Stimulated activated CD8-positive, alpha-beta memory T cell treated with anti-CD3 and anti-CD28 coated beads, Interleukin-15, amount 100 ng/mL, for 24 hours (primary cell): Measurements from ENCODE around the gene JAZF1.

Experiments used
- DNase-seq: peaks from one replicate; pipeline ENCODE4 v3.0.0-alpha.2; 2020; ENCODE audit warnings: low read depth

Gene JAZF1

DNA sequence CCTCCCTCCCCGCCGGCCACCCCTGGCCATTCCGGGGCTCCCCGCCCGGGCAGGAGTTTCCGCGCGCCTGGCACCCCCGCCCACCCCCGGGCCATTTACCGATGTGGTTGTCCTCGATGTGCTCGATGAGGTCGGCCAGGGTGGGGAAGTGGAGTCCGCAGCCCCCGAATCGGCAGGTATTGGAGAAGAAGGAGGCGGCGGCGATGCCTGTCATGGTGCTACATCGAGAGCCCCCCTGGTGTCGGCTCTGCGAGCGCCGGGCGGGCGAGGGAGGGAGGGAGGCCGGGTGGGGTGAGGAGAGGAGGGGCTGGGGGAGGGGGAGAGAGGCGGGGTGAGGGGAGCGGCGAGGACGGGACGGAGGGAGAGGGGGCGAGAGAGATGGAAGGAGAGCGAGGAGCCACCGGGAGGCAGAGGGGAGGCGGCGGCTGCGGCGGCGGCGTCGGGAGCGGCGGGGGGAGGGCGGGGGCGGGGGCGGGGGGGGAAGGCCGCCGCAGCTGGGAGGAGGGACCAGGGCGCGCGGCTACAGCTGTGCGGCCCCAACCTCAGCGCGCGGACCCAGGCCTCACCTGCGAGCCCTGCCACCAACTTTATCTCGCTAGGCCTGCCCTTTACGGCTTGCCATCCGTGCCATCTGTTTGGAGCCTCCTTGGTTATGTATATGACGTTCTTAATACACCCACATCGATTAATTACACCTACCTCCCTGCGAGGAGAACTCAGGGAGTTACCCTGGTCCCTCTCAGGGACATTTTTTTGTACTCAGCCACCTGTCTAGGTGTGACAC, at the start of gene JAZF1:
JAZF1 (minus strand) TSS at position 432 of the 784 bp plus-strand sequence.
- peak; percentile 21 for DNase-seq

DNA sequence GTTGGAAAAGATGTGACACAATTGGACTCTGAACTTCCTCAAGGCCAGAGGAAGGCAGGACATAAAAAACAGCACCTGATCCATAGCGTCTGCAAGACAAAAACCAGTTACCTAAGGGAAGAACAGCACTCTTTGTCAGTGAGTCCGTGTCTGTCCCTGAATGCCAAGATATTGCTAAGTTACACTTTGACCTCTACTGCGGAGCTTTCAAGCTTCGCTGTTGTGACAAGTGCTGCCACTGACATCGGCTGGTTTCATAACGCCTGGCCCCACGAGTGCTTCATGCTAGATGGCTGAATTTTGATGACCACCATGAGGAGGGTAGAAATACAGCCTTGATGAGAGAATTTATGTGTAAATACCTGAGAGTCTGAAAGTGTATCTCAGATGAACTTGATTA, 49.7 kb upstream of the JAZF1 start:
- no peak for DNase-seq

DNA sequence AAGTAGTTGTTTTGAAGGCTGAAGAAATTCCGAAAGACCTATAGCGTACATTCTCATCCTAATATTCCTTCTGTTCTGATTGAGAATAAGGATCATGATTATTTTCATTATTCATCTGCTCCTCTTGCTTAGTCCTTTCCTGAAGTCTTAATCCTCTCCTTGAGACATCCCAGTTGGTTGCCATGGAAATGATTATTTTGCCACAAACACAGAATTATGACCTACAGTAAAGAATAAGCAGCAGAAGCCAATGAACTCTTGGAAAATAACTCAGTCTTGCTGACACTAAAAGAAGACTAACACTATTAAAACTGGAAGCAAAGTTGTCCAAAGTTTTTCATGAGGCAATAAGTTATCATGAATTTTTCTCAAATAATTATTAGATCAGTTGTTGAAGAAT, 47.8 kb upstream of the JAZF1 start:
- no peak for DNase-seq

DNA sequence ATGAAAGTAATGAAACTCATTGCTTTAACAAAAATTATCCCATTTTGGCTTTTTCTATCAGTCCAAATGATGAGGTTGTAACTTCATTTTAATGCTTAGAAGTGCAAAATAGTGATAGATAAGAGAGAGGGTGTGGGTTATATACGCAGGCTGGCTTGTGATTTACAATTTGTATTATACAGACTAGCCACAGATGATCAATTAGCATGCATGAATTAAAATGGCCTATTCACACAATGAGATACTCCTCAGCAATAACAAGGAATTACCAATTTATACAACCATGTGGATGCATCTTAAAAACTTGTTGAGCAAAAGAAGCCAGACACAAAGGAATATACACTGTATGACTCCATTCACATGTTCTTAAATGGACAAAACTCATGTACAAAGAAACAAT, 45.4 kb upstream of the JAZF1 start:
- DNase-seq: no peak

DNA sequence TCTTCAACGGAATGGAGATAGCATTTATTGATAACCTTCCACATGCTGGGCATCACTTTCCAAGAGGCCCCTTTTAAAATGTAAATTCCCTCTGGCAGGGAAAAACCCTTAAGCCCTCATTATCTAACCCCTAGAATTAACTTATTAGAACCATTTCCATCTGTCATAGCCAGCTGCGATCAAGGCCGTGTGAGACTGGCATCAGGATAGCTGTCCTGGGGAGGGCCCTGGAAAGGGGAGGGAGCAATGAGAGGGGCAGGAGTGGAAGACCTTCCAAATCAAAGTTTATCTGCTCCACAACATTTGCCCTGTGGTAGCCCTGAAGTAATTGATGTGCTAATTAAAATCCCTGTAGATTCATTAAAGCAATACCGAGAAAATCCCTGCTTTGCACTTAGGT, 45.0 kb upstream of the JAZF1 start:
- DNase-seq: no peak

DNA sequence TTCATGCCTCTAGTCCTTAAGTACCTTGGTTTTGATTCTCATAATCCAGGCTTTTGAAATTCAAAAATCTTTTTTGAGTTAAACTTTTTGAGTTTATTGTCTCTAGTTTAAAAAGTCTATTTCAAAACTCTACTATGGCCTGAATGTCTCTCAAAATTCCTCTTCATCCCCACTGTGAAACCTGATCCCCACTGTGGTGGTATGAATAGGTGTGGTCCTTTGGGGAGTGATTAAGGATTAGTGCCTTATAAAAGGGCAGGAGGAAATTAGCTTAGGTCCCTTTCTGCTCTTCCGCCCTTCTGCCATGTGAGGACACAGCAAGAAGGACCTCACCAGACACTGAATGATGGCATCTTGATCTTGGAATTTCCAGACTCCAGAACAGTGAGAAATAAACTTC, 44.1 kb upstream of the JAZF1 start:
- no peak for DNase-seq

DNA sequence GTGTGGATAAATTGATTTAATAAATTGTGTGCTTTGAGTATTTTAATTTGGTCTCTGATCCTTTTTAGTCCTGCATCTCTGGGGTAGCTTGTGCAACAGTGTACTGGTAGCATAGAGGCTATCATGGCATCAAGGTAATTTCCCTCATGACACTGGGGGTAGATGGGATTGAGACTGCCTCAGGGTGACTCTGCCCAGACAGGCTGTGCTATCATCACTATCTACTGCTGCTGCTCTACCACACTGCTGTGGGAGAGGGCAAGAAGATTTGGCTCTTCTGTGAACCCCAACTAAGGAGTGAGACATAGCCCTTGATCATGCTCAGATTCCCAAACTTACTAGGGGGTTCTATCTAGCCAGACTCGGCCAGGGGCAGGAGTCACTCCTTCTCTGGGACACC, 43.6 kb upstream of the JAZF1 start:
- no peak for DNase-seq

DNA sequence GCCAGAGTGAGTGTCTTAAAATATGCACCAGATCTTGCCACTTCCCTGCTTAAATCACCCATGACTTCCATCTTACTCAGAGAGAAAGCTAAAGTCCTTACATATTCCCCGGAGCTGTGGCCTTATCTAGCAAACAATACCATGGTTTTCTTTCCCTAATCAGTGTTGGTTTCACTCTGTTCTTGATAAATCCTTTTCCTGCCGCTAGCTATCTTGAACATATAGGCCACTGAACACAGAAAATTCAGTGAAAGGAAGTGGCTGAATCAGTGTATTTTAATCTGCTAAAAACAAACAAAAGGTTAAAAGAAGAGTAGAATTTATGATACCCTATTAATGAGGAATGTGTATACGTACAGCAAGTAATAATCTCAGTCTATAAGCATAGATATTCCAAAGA, 42.0 kb upstream of the JAZF1 start:
- no peak for DNase-seq

DNA sequence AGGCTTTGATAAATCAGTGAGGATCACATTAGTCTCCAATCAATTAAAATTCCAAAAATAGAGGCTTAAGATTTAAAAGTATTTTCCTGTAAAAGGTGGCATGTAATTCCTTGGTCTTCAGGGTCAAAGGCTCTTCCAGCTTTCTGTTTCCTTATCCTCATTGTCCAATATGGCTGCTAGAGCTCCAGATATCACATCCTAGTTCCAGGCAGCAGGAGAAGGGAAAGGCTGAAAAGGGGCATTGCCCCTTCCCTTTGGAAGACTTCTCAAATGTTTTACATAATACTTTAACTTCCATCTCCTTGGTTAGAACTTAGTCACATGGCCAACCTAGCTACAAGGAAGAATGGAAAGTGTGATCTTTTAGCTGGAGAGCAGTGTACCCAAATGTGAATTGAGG, 39.2 kb upstream of the JAZF1 start:
- DNase-seq: no peak

DNA sequence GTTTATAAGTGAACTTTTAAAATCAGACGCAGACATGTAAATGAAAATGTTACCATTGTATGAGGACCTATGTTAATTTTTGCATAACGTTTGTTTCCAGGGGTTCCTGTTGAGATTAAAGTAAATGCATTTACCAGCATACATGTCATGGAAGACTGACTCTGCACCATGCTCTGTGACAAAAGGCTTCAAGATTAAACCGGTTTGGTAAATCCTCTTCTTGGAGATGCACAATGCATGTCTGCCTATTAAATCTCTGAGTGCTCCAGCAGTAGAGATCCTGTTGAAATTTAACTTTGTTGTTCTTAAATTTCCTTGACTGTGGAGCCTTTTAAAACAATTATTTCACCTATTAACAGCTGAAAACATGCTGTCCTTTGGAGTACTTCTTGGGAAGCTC, 36.5 kb upstream of the JAZF1 start:
- DNase-seq: no peak

DNA sequence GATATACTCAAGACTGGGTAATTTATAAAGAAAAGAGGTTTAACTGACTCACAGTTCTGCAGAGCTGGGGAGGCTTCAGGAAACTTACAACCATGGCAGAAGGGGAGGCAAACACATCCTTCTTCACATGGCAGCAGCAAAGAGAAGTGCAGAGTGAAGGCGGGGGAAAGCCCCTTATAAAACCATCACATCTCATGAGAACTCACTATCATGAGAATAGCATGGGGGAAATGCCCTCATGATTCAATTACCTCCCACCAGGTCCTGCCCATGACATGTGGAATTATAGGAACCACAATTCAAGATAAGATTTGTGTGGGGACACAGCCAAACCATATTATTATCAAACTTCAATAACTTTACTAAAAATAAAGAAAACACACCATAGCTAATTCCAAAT, 30.4 kb upstream of the JAZF1 start:
- DNase-seq: no peak

DNA sequence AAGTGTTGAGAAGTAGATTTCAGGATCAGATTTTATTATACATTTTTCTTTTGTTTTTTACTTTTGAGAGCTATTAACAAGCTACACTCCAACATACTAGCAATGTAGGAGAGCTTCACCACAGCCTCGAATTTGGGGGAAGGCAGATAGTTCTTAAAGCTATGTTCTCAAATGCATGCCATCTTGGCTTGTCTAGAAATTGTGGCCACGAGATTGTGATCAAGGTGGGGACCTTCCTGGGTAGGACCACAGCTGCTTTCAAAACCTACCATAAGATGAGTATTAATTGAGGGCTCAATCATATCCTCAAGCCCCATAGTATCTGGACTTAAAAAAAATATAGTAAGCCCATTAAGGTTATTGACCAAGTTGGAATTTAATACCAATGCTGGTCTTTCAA, 27.9 kb upstream of the JAZF1 start:
- DNase-seq: no peak

DNA sequence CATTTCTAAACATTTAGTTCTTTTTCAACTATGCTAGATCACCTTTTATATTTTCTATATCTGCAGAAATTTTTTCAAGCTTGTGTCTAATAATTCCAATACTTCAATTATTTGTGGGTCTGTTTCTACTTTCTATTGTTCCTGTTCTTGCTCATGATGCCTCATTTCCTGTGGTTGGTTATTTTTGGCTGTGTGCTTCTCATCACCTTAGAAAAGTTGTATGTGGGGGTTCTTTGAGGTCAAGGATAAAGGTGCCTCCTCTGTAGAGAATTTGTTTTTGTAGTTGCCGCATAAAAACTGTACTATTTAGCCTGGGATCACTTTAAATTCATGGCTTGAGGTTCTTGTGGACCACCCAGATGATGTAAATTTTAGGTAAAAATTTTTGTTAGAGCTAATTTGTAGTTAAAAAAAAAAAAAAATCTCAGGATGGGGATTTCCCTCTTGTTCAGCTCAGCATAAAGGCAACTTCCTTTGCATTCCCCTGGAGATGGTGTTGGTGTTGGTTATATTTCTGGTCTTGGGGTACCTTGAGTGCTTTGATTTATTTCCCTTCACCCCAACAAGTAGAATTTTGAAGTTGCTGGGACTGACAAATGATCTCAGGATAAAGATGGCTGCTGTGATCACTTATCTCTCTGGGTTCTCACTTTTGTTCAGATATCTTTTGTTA, 27.0 kb upstream of the JAZF1 start:
- no peak for DNase-seq

DNA sequence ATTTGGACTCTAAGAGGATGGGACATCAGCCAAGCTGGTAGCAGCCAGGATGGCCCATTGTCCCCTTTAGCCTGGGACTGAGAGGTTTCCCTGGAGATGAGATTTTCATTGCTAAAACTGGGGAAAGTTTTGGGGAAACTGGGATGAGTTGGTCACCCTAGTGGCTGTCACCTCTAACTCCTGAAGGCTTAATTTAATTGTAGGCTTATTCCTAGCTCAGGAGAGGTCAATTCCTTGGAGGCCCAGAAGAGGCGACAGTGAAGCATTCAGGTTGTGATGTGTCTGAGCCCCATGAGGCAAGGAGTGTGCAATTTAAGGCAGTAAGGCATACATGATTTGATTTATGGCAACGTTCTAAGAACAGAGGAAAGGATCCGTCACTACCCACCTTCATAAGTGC, 24.9 kb upstream of the JAZF1 start:
- no peak for DNase-seq

DNA sequence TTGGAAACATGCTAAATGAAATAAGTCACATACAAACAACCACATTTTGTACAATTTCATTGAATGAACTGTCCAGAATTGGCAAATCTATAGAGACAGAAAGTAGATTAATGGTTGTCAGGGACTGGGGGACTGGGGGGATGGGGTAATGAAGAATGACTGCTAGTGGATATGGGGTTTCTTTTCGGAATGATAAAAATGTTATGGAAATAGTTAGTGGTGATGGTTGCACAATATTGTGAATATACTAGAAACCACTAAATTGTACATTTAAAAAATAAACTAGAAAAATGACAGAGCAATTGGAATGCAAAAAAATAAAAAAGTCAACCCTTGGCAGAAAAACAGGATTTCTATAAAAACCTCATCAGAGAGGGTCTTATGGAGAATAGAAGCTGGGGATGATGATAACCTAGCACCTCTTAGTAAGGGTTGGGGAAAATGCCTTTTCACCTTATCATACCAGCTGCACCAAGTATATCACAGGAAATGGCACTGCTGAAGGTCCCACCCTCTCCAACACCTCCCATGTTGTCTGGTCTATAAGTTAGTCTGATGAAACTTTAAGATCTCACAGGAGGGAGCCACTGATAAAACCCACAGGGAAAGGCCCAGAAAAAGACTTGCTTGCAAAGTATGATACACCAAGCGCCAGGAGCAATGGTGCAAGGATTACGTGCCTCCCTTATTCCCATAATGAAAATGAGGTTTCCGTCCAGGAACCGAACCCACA, 23.1 kb upstream of the JAZF1 start:
- no peak for DNase-seq

DNA sequence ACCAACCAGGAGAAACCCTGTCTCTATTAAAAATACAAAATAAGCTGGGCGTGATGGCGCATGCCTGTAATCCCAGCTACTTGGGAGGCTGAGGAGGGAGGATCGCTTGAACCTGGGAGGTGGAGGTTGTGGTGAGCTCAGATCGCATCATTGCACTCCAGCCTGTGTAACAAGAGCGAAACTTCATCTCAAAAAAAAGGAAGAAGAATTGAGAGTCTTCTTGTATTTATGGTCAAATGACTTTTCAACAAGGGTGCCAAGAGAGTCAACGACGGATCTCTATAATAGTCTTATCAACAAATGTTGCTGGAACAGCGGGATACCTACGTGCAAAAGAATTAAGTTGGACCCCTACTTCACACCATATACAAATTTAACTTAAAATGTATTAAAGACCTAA, 21.6 kb upstream of the JAZF1 start:
- no peak for DNase-seq

DNA sequence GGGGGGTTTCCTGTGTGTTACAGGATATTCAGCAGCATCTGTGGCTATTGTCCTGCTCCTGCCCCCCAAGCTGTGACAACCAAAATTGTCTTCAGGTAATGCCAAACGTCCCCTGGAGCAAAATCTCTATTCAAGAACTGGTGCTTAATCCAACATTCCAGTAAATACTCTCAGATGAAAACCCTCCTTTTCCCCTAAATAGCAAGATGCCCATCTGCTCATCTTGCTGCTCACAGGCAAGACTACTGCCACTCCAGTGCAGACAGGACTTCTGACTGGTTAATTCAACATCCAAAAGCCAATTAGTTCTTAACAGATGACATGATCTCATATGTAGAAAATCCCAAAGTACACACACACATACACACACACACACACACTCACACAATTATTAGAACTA, 20.5 kb upstream of the JAZF1 start:
- no peak for DNase-seq

DNA sequence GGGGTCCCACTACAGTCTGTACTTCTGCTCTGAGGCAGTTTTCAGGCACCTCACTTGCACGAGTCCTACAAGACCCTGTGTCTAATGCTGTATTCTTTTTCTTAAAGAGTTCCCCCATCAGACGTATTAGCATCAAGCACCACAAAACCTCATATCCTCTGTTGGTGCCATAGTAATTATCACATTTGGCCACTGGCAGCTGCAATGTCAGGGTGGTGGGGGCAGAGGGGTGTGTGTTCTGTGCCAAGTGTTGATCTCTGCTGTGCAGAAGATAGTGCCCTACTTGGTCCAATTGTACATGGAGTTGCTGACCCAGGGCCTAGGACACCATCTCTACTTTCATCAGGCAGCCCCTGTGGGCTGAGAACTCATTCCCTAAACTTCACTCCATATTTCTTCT, 20.0 kb upstream of the JAZF1 start:
- no peak for DNase-seq

DNA sequence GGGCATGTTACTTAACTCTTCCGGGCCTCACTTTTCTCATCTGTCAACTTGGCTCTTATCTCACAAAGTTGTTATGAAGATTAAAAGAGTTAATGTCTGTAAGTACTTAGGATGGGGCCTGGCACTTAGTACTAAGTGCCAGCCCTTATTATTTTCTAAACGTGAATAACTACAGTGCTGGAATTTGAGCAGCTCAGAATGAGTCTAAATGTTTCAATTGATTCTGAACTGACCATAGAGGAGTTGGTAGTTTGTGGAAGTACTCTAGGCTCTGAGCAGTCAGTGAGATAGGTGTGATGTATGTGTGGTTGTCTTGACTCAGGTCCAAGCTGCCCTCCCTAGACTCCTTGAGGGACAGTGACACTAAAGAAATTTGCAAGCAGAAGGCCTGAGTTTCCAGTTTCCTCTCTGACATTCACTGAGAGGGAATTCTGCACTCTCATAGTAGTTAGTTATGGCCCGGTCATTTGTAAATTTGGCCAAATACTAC, 18.5 kb upstream of the JAZF1 start:
- DNase-seq: no peak

DNA sequence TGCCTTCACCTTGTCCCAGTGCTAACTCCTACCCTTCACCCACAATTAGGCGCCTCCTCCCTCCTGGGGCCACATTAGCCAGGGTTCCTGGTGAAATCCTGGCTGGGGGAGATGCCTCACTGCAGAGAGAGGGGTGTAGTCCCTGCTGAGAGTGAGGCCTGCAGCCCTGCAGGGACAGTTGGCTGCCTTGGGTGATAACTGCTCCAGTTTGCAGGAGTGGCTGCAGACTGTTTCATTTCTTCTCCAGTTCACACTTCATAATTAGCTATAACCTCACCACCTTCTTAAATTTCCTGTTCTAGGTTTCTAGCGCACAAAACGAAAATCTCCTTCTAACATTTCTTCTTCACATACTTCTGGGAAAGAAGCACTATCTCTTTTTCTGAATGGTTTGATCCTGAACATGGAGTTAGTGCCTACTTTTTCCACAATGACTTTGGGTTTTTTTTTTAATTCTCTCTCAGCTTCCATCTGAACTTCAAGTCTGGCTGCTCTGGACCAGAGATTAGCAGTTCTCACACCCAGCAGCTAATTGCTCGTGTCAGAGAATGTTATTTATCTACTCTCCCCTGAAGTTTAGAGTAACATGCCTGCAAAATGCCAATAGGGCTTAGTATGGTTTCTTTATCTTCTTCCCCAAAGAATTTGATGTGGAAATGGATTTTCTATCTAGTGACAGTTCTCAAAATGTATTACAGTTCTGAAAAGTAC, 15.5 kb upstream of the JAZF1 start:
- DNase-seq: no peak

DNA sequence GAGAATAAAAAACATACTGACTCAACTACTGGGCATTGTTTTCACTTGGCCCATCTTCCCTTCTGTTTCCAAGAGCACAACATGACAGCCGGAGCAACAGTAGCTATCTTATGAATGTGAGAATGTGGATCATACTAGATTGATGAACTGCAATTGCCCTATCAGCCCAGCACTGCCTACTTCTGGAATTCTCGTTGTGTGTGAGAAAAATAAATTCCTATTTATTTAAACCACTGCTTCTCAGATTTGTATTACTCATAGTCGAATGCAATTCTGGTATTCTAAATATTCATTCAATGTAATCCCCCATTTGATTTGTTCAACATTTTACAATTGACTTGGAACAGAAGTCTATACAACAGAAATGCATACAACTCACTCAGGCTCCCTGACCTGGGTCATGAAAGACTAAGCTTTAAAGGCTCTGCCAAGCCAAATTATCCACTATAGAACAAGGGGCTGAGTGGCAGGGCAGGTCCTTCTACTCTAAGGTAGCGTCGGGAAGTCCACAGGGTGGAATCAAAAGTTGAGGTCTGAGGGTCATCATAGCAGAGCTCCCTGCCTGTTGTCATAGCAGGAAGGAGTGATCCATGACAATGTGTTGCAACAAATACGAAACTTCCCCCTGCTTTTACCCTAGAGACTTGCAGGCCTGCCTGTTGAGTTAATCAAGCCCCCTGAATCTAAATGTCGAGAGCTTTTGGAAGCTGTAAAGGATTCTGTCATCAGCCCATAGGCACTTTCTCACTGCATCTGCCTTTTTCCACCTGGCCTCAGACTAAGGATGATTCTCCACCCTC, 12.4 kb upstream of the JAZF1 start:
- no peak for DNase-seq

DNA sequence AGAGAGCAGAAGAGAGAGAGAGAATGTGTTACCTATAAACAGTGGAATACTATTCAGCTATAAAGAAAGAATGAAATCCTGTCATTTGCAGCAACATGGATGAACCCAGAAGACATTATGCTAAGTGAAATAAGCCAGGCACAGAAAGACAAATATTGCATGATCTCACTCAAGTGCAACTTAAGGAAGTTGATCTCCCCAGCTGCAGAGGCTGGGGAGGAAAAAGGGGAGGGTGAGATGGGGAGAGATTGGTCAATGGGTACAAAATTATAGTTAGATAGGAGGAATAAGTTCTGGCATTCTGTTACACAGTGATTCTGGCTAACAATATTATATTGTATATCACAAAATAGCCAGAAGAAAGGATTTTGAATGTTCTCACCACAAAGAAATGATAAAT, 11.2 kb upstream of the JAZF1 start:
- no peak for DNase-seq
